ENCODE measurements around the gene CHCHD3.

GRCh38 chr7:132842478-132842877, 239.4 kb downstream of the CHCHD3 start:
- no peak for TF ChIP-seq YY1 (IDR thresholded peaks at IDR 0.05; ENCODE audit: insufficient read depth, insufficient read length)
- no peak for TF ChIP-seq ZNF274 (IDR thresholded peaks at IDR 0.05; ENCODE audit: low read depth, low read length)

Data from NT2/D1 (cell line).